Type B pancreatic cell (in vitro differentiated cells): ENCODE results near the gene TRIM10. TPM values are rescaled to one million over a fixed set of nuclear protein-coding genes. Genes with fewer than 3 reads are reported as not detected.

Experiments used
- DNase-seq: peaks from one replicate; pipeline ENCODE4 v3.0.0; 2021; ENCODE audit warnings: mixed read lengths; ENCODE audit not compliant: unreplicated experiment; ENCODE audit errors: extremely low spot score
- H3K27ac Mint-ChIP-seq: 2 replicates; pipeline ENCODE4 v1.8.0; 2021; ENCODE audit warnings: mild to moderate bottlenecking, mixed read lengths
- H3K27me3 Mint-ChIP-seq: 2 replicates; pipeline ENCODE4 v1.8.0; 2021; ENCODE audit warnings: mixed read lengths
- H3K36me3 Mint-ChIP-seq: 2 replicates; pipeline ENCODE4 v1.8.0; 2021; ENCODE audit warnings: mixed read lengths
- H3K4me1 Mint-ChIP-seq: one replicate; pipeline ENCODE4 v1.8.0; 2021; ENCODE audit warnings: mixed read lengths; ENCODE audit not compliant: unreplicated experiment
- H3K4me3 Mint-ChIP-seq: 2 replicates; pipeline ENCODE4 v1.8.0; 2021; ENCODE audit warnings: mild to moderate bottlenecking, mixed read lengths
- H3K9me3 Mint-ChIP-seq: 2 replicates; pipeline ENCODE4 v1.8.0; 2021; ENCODE audit warnings: mixed read lengths
- total RNA-seq: library from RNA; stranded (reverse); gene quantifications from 2 replicates; pipeline ENCODE4 v1.2.1, GENCODE V29; 2021; ENCODE audit warnings: low replicate concordance
- TF ChIP-seq, protein P1 (sequence below): fragments of 200-600 bp; sonication (generic); conservative IDR thresholded peaks from 2 replicates; pipeline ENCODE4 v1.5.0; 2021; ENCODE audit warnings: antibody characterized with exemption, mild to moderate bottlenecking

TRIM10 gene
- total RNA-seq, 1 donor from 2014 or later, result not detected

DNA sequence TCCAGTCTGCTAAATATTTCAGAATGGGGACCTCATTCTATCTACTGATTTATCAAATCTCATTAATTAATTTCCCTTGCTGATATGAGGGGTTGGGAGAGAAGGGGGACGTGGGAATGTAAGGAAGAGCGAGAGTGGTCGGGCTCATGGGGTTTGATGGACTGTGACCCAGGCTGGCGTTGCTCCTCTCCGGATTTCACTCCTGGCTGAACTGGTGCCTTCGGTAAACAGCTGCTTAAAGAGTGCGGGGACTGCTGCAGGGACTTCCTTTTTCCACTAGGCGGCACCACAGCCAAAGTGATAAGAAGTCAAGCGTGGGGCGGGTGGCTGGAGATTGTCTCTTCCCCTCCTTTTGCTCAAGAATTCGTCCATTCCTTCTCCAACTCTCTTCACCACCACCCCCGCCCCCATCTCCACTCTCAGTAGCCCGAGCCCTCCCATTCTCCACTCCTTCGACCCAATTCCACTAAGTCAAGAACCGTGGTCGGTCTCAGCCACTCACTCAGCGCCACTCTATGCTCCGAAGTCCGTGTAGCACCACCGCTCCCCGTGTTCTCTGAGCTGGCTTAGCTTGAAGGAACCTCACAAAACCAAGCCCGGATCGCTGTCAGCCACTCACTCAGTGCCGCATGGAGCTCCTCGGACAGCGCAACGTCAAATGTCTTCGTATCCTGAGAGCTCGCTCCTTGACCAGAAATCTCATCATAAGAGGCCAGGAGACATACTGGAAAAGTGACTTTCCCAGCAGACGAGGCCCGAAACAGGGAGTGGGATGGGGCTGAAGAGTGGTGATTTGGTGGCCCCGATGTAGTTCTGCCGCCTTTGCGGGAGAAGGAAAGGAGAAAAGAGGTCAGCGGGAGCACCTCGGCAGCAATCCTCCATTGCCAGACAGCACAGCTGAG, 57.8 kb downstream of the TRIM10 start:
- DNase-seq, result no peak
- peak overlapping the region; percentile 89 for H3K4me3 Mint-ChIP-seq
- no peaks in the 10 kb centered on the region for H3K36me3 Mint-ChIP-seq
- TF ChIP-seq, protein P1, sequence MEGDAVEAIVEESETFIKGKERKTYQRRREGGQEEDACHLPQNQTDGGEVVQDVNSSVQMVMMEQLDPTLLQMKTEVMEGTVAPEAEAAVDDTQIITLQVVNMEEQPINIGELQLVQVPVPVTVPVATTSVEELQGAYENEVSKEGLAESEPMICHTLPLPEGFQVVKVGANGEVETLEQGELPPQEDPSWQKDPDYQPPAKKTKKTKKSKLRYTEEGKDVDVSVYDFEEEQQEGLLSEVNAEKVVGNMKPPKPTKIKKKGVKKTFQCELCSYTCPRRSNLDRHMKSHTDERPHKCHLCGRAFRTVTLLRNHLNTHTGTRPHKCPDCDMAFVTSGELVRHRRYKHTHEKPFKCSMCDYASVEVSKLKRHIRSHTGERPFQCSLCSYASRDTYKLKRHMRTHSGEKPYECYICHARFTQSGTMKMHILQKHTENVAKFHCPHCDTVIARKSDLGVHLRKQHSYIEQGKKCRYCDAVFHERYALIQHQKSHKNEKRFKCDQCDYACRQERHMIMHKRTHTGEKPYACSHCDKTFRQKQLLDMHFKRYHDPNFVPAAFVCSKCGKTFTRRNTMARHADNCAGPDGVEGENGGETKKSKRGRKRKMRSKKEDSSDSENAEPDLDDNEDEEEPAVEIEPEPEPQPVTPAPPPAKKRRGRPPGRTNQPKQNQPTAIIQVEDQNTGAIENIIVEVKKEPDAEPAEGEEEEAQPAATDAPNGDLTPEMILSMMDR, result peak; percentile 91
- H3K27me3 Mint-ChIP-seq, result peaks cover 84% of the 10 kb centered on the region
- peak overlapping the region; percentile 8 for H3K27ac Mint-ChIP-seq
- peaks cover 18% of the 10 kb centered on the region for H3K4me1 Mint-ChIP-seq
- no peaks in the 10 kb centered on the region for H3K9me3 Mint-ChIP-seq

DNA sequence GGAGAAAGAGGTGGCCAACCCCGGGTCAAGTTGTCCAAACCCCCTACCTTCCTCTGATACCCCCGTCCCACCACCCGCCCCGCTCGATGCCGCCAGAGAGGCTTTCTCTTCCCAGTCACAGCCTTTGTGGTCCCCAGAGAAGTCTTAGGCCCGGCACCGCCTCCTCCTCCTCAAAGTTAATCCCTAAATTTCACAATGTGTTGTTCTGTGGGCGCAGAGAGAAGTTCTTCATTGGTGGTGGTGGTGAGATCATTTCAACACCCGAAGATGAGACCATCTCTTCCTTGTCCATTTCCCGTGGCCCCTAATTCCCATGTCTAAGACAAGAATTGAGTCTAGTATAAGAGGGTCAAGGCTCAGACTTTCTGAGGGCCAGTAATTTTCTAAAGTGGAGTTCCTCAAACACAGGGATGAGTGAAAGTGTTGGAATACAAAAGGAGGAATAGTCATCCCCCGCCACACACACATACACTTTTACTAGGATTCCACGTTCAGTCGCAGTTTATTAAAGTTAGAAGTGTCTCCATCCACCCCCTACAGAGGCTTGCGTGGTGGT, 58.5 kb downstream of the TRIM10 start:
- H3K4me1 Mint-ChIP-seq, result peaks cover 18% of the 10 kb centered on the region
- peak overlapping the region; percentile 8 for H3K27ac Mint-ChIP-seq
- TF ChIP-seq, protein P1, result no peak
- H3K36me3 Mint-ChIP-seq, result no peaks in the 10 kb centered on the region
- no peaks in the 10 kb centered on the region for H3K9me3 Mint-ChIP-seq
- peak overlapping the region; percentile 89 for H3K4me3 Mint-ChIP-seq
- DNase-seq, result no peak
- H3K27me3 Mint-ChIP-seq, result peaks cover 84% of the 10 kb centered on the region

Other genes with a start within 250 kb of the TRIM10 start
- 183 and 209 TPM in 2 replicates for gene HLA-A, start 218.7 kb downstream of the TRIM10 start, total RNA-seq
- gene POLR1H, start 99.9 kb downstream of the TRIM10 start, total RNA-seq, result 23.7 and 37.3 TPM in 2 replicates
- 40.0 and 48.6 TPM in 2 replicates for gene PPP1R11, start 94.0 kb downstream of the TRIM10 start, total RNA-seq
- 1.5 TPM in 2 replicates for gene RNF39, start 85.4 kb downstream of the TRIM10 start, total RNA-seq
- gene TRIM31, start 48.1 kb downstream of the TRIM10 start, total RNA-seq, result 1.8 and 3.8 TPM in 2 replicates
- gene TRIM40, start 25.1 kb downstream of the TRIM10 start, total RNA-seq, result 0.17 TPM in 1 of 2 replicates, not detected in the other
- gene TRIM15, start 2.3 kb upstream of the TRIM10 start, total RNA-seq, result 0.92 and 1.4 TPM in 2 replicates
- 46.3 and 76.5 TPM in 2 replicates for gene TRIM26, start 52.2 kb upstream of the TRIM10 start, total RNA-seq
- 13.7 and 16.4 TPM in 2 replicates for gene TRIM39, start 165.7 kb upstream of the TRIM10 start, total RNA-seq
- gene RPP21, start 183.9 kb upstream of the TRIM10 start, total RNA-seq, result 41.2 and 49.6 TPM in 2 replicates